HepG2 (cell line): ENCODE measurements around the gene HDDC3. TPM values are rescaled to one million over a fixed set of nuclear protein-coding genes. Genes with fewer than 3 reads are reported as not detected.

ENCODE experiments used
- HNF4A ChIP-seq: sonication (generic); formaldehyde crosslinking; IDR thresholded peaks from 2 replicates; pipeline ENCODE4 v1.4.0; 2020; ENCODE audit warnings: missing genetic modification reagents
- KDM5A ChIP-seq: fragments of 200-600 bp; sonication (generic); IDR thresholded peaks from 2 replicates; pipeline ENCODE4 v1.7.0; 2018; ENCODE audit warnings: antibody characterized with exemption, mild to moderate bottlenecking, low read length, borderline replicate concordance
- SIN3A ChIP-seq: IDR thresholded peaks from 2 replicates; pipeline ENCODE4 v1.6.1; 2011; ENCODE audit warnings: low read depth, mild to moderate bottlenecking, control low read depth, low read length, borderline replicate concordance
- SP5 ChIP-seq: IDR thresholded peaks from 2 replicates; pipeline ENCODE4 v1.6.1; 2016; ENCODE audit warnings: low read depth, borderline replicate concordance
- TSC22D2 ChIP-seq: sonication (generic); formaldehyde crosslinking; IDR thresholded peaks from 2 replicates; pipeline ENCODE4 v1.5.1; 2020; ENCODE audit warnings: missing genetic modification reagents, mild to moderate bottlenecking, borderline replicate concordance
- ZNF629 ChIP-seq: sonication (generic); formaldehyde crosslinking; conservative IDR thresholded peaks from 2 replicates; pipeline ENCODE4 v1.5.0; 2020; ENCODE audit warnings: missing genetic modification reagents
- polyA plus RNA-seq, 8 experiments: library from polyadenylated mRNA; depleted of rRNA in 3 of 8; stranded (reverse) in 7 of 8; unstranded in 1 of 8; fragments of >200 nt; fragmentation: Illumina TruSeq in 4 of 8; extraction: Trizol in 4 of 8; gene quantifications; 2 replicates each; pipeline versions ENCODE4 v1.2.1 to v1.2.3, GENCODE V29; 2011 to 2016; ENCODE audit warnings: low read depth in 4 of 8, missing spikeins in 1 of 8, mixed read lengths in 1 of 8; ENCODE audit not compliant: insufficient read depth in 1 of 8
- total RNA-seq, 5 experiments: library from RNA; depleted of rRNA; stranded (reverse); fragments of >200 nt; fragmentation: Illumina TruSeq; extraction: Trizol; gene quantifications; 2 replicates each; pipeline ENCODE4 v1.2.3, GENCODE V29; 2016; ENCODE audit warnings: low read depth in 1 of 5
- TF ChIP-seq, protein P1 (sequence below): sonication (generic); formaldehyde crosslinking; IDR thresholded peaks from 2 replicates; pipeline ENCODE4 v1.4.0; 2020; ENCODE audit warnings: missing genetic modification reagents
- TF ChIP-seq, protein P2 (sequence below): sonication (generic); formaldehyde crosslinking; IDR thresholded peaks from 2 replicates; pipeline ENCODE4 v1.8.0; 2022; ENCODE audit warnings: mild to moderate bottlenecking, missing genetic modification reagents, moderate library complexity
- TF ChIP-seq, protein P3 (sequence below): sonication (generic); formaldehyde crosslinking; IDR thresholded peaks from 2 replicates; pipeline ENCODE4 v1.5.0; 2020; ENCODE audit warnings: mild to moderate bottlenecking, missing genetic modification reagents
- TF ChIP-seq, protein P4 (sequence below): IDR thresholded peaks from 2 replicates; pipeline ENCODE4 v1.6.1; 2016; ENCODE audit warnings: low read depth, missing genetic modification reagents, missing compliant biosample characterization
- TF ChIP-seq, protein P5 (sequence below): sonication (generic); formaldehyde crosslinking; IDR thresholded peaks from 2 replicates; pipeline ENCODE4 v1.4.0; 2020; ENCODE audit warnings: mild to moderate bottlenecking, missing genetic modification reagents, borderline replicate concordance

The HDDC3 gene
- total and polyA plus RNA-seq, 2 of the 13 experiments (the other 11 are each of a cell fraction or from before 2014, with no cell fraction given): 18.7 to 28.3 TPM

DNA sequence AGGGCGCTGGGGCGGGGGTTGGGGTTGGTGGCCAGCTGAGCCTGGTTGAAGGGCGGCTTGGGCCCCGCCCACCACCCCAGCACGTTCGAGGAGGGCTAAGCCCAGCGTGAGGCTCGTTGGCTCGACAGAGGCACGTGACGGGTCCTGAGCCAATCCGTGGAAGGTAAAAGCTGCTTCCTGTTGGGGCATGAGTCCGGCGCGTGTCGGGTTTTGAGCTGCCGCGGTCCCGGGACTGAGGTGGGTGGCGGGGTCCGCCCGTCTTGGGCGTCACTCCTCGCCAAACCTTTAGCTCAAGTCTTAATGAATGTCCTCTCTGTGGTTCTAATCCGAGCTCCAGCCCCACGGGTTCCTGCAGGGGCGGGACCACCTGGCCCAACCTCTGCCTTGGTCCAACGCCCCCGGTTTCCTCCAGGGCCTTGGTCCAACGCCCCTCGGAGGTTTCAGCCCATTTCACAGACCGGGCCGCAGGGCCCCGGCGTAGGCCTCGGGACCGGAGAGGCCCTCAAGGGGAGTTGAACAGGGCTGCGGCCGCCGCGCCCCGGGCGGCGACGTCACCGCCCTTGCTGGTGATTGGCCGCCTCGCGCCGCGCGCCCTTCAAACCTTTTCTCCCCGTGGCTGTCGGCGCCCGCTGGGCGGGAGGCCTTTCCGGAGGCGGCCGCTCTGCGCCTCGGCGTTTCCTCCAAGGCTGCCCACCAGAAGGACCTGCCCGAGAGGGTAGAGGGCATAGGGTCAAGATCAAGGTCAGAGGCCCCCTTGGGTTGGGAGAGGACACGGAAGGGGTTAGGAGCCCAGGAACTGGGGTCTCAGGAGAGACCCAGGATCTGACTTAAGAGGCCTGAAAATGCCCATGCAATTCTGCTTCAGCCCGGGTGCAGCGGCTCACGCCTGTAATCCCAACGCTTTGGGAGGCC lies 22.6 kb upstream of the HDDC3 start, which contains the start of gene RCCD1 (continued):
- TF ChIP-seq, protein P1, sequence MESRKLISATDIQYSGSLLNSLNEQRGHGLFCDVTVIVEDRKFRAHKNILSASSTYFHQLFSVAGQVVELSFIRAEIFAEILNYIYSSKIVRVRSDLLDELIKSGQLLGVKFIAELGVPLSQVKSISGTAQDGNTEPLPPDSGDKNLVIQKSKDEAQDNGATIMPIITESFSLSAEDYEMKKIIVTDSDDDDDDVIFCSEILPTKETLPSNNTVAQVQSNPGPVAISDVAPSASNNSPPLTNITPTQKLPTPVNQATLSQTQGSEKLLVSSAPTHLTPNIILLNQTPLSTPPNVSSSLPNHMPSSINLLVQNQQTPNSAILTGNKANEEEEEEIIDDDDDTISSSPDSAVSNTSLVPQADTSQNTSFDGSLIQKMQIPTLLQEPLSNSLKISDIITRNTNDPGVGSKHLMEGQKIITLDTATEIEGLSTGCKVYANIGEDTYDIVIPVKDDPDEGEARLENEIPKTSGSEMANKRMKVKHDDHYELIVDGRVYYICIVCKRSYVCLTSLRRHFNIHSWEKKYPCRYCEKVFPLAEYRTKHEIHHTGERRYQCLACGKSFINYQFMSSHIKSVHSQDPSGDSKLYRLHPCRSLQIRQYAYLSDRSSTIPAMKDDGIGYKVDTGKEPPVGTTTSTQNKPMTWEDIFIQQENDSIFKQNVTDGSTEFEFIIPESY (CRISPR knock-in tag): 0 out of 2 replicates have a peak, but pooled peaks have one; percentile 4
- peak; percentile 95; the same call in 1 of the 2 replicates for TF ChIP-seq SIN3A
- peak; percentile 18; the same call in 1 of the 2 replicates for TF ChIP-seq TSC22D2 (CRISPR knock-in tag)
- TF ChIP-seq, protein P2, sequence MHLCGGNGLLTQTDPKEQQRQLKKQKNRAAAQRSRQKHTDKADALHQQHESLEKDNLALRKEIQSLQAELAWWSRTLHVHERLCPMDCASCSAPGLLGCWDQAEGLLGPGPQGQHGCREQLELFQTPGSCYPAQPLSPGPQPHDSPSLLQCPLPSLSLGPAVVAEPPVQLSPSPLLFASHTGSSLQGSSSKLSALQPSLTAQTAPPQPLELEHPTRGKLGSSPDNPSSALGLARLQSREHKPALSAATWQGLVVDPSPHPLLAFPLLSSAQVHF (CRISPR knock-in tag): peak; percentile 82
- peak; percentile 59; the same call in 1 of the 2 replicates for TF ChIP-seq KDM5A
- TF ChIP-seq, protein P3, sequence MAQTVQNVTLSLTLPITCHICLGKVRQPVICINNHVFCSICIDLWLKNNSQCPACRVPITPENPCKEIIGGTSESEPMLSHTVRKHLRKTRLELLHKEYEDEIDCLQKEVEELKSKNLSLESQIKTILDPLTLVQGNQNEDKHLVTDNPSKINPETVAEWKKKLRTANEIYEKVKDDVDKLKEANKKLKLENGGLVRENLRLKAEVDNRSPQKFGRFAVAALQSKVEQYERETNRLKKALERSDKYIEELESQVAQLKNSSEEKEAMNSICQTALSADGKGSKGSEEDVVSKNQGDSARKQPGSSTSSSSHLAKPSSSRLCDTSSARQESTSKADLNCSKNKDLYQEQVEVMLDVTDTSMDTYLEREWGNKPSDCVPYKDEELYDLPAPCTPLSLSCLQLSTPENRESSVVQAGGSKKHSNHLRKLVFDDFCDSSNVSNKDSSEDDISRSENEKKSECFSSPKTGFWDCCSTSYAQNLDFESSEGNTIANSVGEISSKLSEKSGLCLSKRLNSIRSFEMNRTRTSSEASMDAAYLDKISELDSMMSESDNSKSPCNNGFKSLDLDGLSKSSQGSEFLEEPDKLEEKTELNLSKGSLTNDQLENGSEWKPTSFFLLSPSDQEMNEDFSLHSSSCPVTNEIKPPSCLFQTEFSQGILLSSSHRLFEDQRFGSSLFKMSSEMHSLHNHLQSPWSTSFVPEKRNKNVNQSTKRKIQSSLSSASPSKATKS (CRISPR knock-in tag): 0 out of 2 replicates have a peak, but pooled peaks have one; percentile 58
- peak; percentile 66 for TF ChIP-seq SP5
- no peak for TF ChIP-seq HNF4A (CRISPR knock-in tag)
- TF ChIP-seq, protein P4, sequence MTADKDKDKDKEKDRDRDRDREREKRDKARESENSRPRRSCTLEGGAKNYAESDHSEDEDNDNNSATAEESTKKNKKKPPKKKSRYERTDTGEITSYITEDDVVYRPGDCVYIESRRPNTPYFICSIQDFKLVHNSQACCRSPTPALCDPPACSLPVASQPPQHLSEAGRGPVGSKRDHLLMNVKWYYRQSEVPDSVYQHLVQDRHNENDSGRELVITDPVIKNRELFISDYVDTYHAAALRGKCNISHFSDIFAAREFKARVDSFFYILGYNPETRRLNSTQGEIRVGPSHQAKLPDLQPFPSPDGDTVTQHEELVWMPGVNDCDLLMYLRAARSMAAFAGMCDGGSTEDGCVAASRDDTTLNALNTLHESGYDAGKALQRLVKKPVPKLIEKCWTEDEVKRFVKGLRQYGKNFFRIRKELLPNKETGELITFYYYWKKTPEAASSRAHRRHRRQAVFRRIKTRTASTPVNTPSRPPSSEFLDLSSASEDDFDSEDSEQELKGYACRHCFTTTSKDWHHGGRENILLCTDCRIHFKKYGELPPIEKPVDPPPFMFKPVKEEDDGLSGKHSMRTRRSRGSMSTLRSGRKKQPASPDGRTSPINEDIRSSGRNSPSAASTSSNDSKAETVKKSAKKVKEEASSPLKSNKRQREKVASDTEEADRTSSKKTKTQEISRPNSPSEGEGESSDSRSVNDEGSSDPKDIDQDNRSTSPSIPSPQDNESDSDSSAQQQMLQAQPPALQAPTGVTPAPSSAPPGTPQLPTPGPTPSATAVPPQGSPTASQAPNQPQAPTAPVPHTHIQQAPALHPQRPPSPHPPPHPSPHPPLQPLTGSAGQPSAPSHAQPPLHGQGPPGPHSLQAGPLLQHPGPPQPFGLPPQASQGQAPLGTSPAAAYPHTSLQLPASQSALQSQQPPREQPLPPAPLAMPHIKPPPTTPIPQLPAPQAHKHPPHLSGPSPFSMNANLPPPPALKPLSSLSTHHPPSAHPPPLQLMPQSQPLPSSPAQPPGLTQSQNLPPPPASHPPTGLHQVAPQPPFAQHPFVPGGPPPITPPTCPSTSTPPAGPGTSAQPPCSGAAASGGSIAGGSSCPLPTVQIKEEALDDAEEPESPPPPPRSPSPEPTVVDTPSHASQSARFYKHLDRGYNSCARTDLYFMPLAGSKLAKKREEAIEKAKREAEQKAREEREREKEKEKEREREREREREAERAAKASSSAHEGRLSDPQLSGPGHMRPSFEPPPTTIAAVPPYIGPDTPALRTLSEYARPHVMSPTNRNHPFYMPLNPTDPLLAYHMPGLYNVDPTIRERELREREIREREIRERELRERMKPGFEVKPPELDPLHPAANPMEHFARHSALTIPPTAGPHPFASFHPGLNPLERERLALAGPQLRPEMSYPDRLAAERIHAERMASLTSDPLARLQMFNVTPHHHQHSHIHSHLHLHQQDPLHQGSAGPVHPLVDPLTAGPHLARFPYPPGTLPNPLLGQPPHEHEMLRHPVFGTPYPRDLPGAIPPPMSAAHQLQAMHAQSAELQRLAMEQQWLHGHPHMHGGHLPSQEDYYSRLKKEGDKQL (CRISPR knock-in tag): no peak
- TF ChIP-seq, protein P5, sequence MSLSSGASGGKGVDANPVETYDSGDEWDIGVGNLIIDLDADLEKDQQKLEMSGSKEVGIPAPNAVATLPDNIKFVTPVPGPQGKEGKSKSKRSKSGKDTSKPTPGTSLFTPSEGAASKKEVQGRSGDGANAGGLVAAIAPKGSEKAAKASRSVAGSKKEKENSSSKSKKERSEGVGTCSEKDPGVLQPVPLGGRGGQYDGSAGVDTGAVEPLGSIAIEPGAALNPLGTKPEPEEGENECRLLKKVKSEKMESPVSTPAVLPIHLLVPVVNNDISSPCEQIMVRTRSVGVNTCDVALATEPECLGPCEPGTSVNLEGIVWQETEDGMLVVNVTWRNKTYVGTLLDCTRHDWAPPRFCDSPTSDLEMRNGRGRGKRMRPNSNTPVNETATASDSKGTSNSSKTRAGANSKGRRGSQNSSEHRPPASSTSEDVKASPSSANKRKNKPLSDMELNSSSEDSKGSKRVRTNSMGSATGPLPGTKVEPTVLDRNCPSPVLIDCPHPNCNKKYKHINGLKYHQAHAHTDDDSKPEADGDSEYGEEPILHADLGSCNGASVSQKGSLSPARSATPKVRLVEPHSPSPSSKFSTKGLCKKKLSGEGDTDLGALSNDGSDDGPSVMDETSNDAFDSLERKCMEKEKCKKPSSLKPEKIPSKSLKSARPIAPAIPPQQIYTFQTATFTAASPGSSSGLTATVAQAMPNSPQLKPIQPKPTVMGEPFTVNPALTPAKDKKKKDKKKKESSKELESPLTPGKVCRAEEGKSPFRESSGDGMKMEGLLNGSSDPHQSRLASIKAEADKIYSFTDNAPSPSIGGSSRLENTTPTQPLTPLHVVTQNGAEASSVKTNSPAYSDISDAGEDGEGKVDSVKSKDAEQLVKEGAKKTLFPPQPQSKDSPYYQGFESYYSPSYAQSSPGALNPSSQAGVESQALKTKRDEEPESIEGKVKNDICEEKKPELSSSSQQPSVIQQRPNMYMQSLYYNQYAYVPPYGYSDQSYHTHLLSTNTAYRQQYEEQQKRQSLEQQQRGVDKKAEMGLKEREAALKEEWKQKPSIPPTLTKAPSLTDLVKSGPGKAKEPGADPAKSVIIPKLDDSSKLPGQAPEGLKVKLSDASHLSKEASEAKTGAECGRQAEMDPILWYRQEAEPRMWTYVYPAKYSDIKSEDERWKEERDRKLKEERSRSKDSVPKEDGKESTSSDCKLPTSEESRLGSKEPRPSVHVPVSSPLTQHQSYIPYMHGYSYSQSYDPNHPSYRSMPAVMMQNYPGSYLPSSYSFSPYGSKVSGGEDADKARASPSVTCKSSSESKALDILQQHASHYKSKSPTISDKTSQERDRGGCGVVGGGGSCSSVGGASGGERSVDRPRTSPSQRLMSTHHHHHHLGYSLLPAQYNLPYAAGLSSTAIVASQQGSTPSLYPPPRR (CRISPR knock-in tag): no peak
- peak; percentile 98 for TF ChIP-seq ZNF629 (CRISPR knock-in tag)
